KMS-11 (cell line): Measurements from ENCODE around the gene MN1.

Experiments
- H2AFZ ChIP-seq: fragments of 200-600 bp; sonication (generic); 2 replicates; pipeline ENCODE4 v1.6.1; 2016; ENCODE audit warnings: antibody characterized with exemption, mixed run types, low read depth
- H3K27ac ChIP-seq: fragments of 200-600 bp; sonication (generic); 2 replicates; pipeline ENCODE4 v1.6.1; 2016; ENCODE audit warnings: mild to moderate bottlenecking, mixed run types
- H3K27me3 ChIP-seq: fragments of 200-600 bp; sonication (generic); 2 replicates; pipeline ENCODE4 v1.6.1; 2017; ENCODE audit warnings: mild to moderate bottlenecking, low read depth, mixed run types, moderate library complexity; ENCODE audit not compliant: insufficient read depth
- H3K36me3 ChIP-seq: fragments of 200-600 bp; sonication (generic); 2 replicates; pipeline ENCODE4 v1.6.1; 2017; ENCODE audit warnings: mild to moderate bottlenecking, mixed run types; ENCODE audit not compliant: insufficient read depth
- H3K4me1 ChIP-seq: fragments of 200-600 bp; sonication (generic); 2 replicates; pipeline ENCODE4 v1.6.1; 2016; ENCODE audit warnings: mild to moderate bottlenecking, low read depth, mixed run types; ENCODE audit not compliant: poor library complexity, severe bottlenecking
- H3K4me2 ChIP-seq: fragments of 200-600 bp; sonication (generic); 2 replicates; pipeline ENCODE4 v1.7.0; 2016; ENCODE audit warnings: mild to moderate bottlenecking, mixed run types
- H3K4me3 ChIP-seq: fragments of 200-600 bp; sonication (generic); IDR thresholded peaks from 2 replicates; pipeline ENCODE4 v1.6.1; 2017; ENCODE audit warnings: low read depth, low read length, mixed read lengths; ENCODE audit not compliant: insufficient read depth
- H3K79me2 ChIP-seq: fragments of 200-600 bp; sonication (generic); 2 replicates; pipeline ENCODE4 v1.6.1; 2016; ENCODE audit warnings: low read depth, mixed run types; ENCODE audit not compliant: insufficient read depth
- H3K9ac ChIP-seq: fragments of 200-600 bp; sonication (generic); 2 replicates; pipeline ENCODE4 v1.6.1; 2016; ENCODE audit warnings: mild to moderate bottlenecking, mixed run types
- H4K20me1 ChIP-seq: fragments of 200-600 bp; sonication (generic); 2 replicates; pipeline ENCODE4 v1.6.1; 2016; ENCODE audit warnings: mild to moderate bottlenecking, mixed run types; ENCODE audit not compliant: insufficient read depth
- CTCF ChIP-seq: fragments of 200-600 bp; sonication (generic); conservative IDR thresholded peaks from 2 replicates; pipeline ENCODE4 v1.6.1; 2017; ENCODE audit warnings: low read depth, mild to moderate bottlenecking, antibody characterized with exemption, low read length, moderate library complexity, mixed read lengths

Gene MN1

GRCh38 chr22:27720860-27721259 is 80.7 kb downstream of the MN1 start:
- no peaks in the 10 kb centered on the region for H3K36me3 ChIP-seq
- no peaks in the 10 kb centered on the region for H4K20me1 ChIP-seq
- no peak overlapping the region for H3K9ac ChIP-seq
- H3K27me3 ChIP-seq: no peaks in the 10 kb centered on the region; the same call in 1 of the 2 replicates
- H3K79me2 ChIP-seq: no peaks in the 10 kb centered on the region
- no peak overlapping the region for H2AFZ ChIP-seq
- H3K4me2 ChIP-seq: no peak overlapping the region
- no peaks in the 10 kb centered on the region for H3K4me1 ChIP-seq
- TF ChIP-seq CTCF: no peak
- H3K27ac ChIP-seq: no peak overlapping the region
- H3K4me3 ChIP-seq: no peak overlapping the region

GRCh38 chr22:27719535-27720227 is 81.9 kb downstream of the MN1 start:
- no peak overlapping the region for H2AFZ ChIP-seq
- H3K4me3 ChIP-seq: no peak overlapping the region
- no peak overlapping the region for H3K9ac ChIP-seq
- no peaks in the 10 kb centered on the region for H3K4me1 ChIP-seq
- no peaks in the 10 kb centered on the region; the same call in 1 of the 2 replicates for H3K27me3 ChIP-seq
- no peak overlapping the region for H3K4me2 ChIP-seq
- H3K79me2 ChIP-seq: no peaks in the 10 kb centered on the region
- no peaks in the 10 kb centered on the region for H4K20me1 ChIP-seq
- no peak overlapping the region for H3K27ac ChIP-seq
- H3K36me3 ChIP-seq: no peaks in the 10 kb centered on the region
- no peak for TF ChIP-seq CTCF

GRCh38 chr22:27719036-27719347 is 82.6 kb downstream of the MN1 start:
- no peak overlapping the region for H3K4me2 ChIP-seq
- no peak overlapping the region for H3K9ac ChIP-seq
- no peak overlapping the region for H3K4me3 ChIP-seq
- no peaks in the 10 kb centered on the region for H4K20me1 ChIP-seq
- no peak overlapping the region for H2AFZ ChIP-seq
- H3K36me3 ChIP-seq: no peaks in the 10 kb centered on the region
- H3K79me2 ChIP-seq: no peaks in the 10 kb centered on the region
- TF ChIP-seq CTCF: no peak
- H3K27me3 ChIP-seq: no peaks in the 10 kb centered on the region; the same call in 1 of the 2 replicates
- no peaks in the 10 kb centered on the region for H3K4me1 ChIP-seq
- no peak overlapping the region for H3K27ac ChIP-seq

- no peak for TF ChIP-seq CTCF
- H3K27me3 ChIP-seq: no peaks in the 10 kb centered on the region; the same call in 1 of the 2 replicates
- no peaks in the 10 kb centered on the region for H3K36me3 ChIP-seq
- H3K9ac ChIP-seq: no peak overlapping the region
- no peaks in the 10 kb centered on the region for H3K79me2 ChIP-seq
- no peaks in the 10 kb centered on the region for H3K4me1 ChIP-seq
- no peak overlapping the region; the same call in 1 of the 2 replicates for H2AFZ ChIP-seq
- H3K4me2 ChIP-seq: no peak overlapping the region
- H3K4me3 ChIP-seq: no peak overlapping the region
- no peak overlapping the region for H3K27ac ChIP-seq
- no peaks in the 10 kb centered on the region for H4K20me1 ChIP-seq
Observed at GRCh38 chr22:27718186-27719035, 83.1 kb downstream of the MN1 start.
